ENCODE results near the gene DHCR24. TPM values are rescaled to one million over a fixed set of nuclear protein-coding genes. Genes with fewer than 3 reads are reported as not detected.

The DHCR24 gene
- total RNA-seq, 2 donors from 2014 or later = 152 to 154 TPM

DNA sequence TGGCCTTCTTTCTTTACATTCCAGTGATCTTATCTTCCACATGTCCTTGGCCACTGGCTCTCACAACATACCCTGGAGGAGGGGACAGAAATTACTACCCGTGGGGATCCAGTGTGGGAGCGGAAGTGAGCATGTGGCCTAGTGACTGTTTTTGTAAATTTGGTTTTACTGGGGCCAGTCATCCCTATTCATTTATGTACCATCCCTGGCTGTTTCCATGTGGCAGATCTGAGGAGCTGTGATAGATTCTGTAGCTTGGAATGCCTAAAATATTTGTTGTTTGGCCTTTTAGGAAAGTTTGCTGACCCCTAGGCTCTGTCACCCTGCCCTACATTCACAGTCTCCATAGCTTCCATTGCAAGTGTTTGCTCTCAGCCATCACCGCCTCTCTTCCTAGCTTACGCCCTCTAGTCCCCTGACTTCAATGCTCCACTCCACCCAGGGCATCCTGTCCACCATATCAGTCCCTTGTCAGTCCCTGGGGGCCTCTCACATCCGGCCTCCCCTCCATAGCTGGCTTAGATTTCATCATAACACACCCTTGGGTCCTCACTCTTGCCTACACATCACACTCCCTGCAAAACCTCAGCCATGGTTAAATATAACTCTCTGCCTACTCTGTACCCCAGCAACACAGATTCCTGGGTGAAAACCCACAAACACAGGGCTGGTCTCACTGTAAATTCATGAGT, 25.8 kb downstream of the DHCR24 start:
- no peaks in the 10 kb centered on the region for H3K27me3 ChIP-seq (replicated peaks; ENCODE audit: insufficient read depth)
- WGBS = 70% methylated on average over 5 of the region's 5 CpGs
- no peak overlapping the region for H3K4me3 ChIP-seq
- intact Hi-C loops (cut with DNase I) = no loop called here
- no peaks in the 10 kb centered on the region for H3K9me3 ChIP-seq
- no peaks in the 10 kb centered on the region for H3K36me3 ChIP-seq
- no peaks in the 10 kb centered on the region for H3K4me1 ChIP-seq (replicated peaks)
- H3K27ac ChIP-seq = no peak overlapping the region
- no peak for DNase-seq (ENCODE audit: low spot score)
- TF ChIP-seq POLR2AphosphoS5 (IDR thresholded peaks at IDR 0.05) (no peak), POLR2A (IDR thresholded peaks at IDR 0.05) (no peak)
- TF ChIP-seq, protein P1, sequence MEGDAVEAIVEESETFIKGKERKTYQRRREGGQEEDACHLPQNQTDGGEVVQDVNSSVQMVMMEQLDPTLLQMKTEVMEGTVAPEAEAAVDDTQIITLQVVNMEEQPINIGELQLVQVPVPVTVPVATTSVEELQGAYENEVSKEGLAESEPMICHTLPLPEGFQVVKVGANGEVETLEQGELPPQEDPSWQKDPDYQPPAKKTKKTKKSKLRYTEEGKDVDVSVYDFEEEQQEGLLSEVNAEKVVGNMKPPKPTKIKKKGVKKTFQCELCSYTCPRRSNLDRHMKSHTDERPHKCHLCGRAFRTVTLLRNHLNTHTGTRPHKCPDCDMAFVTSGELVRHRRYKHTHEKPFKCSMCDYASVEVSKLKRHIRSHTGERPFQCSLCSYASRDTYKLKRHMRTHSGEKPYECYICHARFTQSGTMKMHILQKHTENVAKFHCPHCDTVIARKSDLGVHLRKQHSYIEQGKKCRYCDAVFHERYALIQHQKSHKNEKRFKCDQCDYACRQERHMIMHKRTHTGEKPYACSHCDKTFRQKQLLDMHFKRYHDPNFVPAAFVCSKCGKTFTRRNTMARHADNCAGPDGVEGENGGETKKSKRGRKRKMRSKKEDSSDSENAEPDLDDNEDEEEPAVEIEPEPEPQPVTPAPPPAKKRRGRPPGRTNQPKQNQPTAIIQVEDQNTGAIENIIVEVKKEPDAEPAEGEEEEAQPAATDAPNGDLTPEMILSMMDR (IDR thresholded peaks at IDR 0.05) = no peak

DNA sequence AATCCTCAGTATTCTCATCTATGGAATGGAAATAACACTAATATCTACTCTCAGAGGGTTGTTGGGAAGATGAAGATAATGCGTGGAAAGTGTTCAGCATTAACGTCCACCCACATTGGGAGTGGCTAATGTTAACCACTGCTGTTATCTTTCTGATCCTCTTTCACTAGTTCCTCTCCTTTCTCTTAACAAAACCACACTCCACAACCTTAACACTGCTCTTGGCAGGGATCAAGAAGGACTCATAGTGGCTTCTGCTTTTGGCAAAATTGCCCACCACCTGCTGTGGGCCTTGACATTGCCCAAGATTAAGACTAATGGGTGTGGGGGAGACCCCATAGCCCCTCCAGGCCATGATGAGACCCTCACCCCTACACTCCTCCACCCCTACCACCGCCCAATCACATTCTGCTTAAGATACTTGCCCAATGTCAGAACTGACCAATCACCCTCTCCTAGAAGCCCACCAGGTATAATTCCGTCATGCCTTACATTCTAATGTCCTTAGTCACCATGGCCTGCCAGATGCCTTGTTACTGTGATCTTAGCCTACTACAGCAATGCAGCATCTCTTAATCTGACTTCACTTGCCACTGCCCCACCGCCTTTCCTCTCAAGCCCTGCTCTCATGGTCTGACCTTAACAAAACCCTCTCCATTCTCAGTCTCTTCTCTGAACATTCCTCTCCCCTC, 27.1 kb downstream of the DHCR24 start:
- TF ChIP-seq, protein P1 (IDR thresholded peaks at IDR 0.05) = no peak
- no peak for TF ChIP-seq POLR2AphosphoS5 (IDR thresholded peaks at IDR 0.05)
- DNase-seq (ENCODE audit: low spot score) = no peak
- intact Hi-C loops (cut with DNase I) = no loop called here

DNA sequence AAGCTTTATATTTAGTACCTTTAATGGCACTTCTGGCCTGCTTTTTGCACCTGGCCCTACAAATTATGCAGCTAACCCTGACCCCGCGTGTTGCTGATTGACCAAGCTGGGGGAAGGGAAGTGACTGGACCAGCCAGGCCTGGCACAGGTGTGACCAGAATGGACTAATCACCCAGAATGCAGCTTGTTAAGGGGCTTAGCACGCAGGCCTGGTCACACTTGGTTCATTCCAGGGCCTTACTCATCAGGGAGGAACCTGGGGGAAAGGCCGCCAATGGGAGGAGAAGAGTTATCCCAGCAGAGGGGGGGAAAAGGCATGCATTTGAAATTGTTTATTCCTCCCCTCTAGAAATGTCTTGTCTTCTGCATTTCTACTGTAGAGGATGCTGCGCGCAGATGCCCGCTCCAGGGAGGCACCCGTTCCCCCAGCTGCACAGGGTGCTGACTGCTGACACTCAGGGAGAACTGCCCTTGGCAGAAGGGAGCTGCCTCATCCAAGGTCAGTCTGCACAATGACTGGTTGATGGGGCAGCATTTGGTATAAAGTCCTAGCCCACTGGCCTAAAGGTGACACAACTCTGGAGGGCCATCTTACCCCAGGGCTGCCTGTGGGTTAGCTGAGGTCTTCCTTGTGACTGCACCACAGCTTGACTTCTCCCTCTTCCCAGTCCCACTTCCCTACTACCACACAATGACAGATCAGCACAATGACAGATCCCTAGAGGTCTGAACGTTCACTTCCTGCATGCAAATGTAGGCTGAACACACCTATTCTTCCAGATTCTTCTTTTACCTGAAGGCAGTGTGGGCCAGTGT, 29.0 kb downstream of the DHCR24 start:
- Histone ChIP-seq H3K9me3 (no peaks in the 10 kb centered on the region), H3K36me3 (no peaks in the 10 kb centered on the region), H3K27ac (no peak overlapping the region), H3K27me3 (replicated peaks; ENCODE audit: insufficient read depth) (no peaks in the 10 kb centered on the region), H3K4me3 (no peak overlapping the region), H3K4me1 (replicated peaks) (no peaks in the 10 kb centered on the region)
- WGBS = 86% methylated on average over 9 of the region's 9 CpGs
- intact Hi-C loops (cut with DNase I) = no loop called here
- no peak for DNase-seq (ENCODE audit: low spot score)
- TF ChIP-seq POLR2A (IDR thresholded peaks at IDR 0.05) = no peak
- TF ChIP-seq, protein P1 (IDR thresholded peaks at IDR 0.05) = no peak
- no peak for TF ChIP-seq POLR2AphosphoS5 (IDR thresholded peaks at IDR 0.05)

More for the DNA sequence above, 27.1 kb downstream of the DHCR24 start:
- WGBS = 87% methylated on average over 5 of the region's 5 CpGs
- Histone ChIP-seq H3K4me1 (replicated peaks) (no peaks in the 10 kb centered on the region), H3K36me3 (no peaks in the 10 kb centered on the region), H3K27me3 (replicated peaks; ENCODE audit: insufficient read depth) (no peaks in the 10 kb centered on the region), H3K4me3 (no peak overlapping the region), H3K9me3 (no peaks in the 10 kb centered on the region), H3K27ac (no peak overlapping the region)

DNA sequence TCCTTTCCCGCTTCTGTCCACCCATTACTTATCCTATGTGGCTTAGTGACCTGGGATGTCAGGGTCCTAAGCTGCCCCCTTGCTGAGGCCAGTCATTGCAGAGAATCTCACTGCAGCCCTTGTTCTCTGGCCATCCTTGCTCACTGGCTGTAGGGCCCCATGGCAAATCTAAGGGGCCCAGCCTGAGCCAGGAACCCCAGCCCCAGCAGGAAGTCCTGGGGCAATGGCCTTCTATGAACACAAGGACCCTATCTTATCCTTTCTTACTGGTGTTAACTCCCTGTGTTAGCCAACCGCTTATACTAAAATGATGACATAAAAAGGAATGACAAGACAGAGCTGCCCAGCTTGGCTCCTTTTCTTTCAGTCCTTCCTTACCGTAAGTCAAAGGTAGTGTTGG, 29.9 kb downstream of the DHCR24 start:
- DNase-seq (ENCODE audit: low spot score) = no peak
- 90% methylated on average over 3 of the region's 3 CpGs for WGBS
- H3K4me1 ChIP-seq (replicated peaks) = no peaks in the 10 kb centered on the region
- no peaks in the 10 kb centered on the region for H3K27me3 ChIP-seq (replicated peaks; ENCODE audit: insufficient read depth)
- no peaks in the 10 kb centered on the region for H3K9me3 ChIP-seq
- intact Hi-C loops (cut with DNase I) = no loop called here
- H3K4me3 ChIP-seq = no peak overlapping the region
- H3K27ac ChIP-seq = no peak overlapping the region
- TF ChIP-seq POLR2AphosphoS5 (IDR thresholded peaks at IDR 0.05) = no peak
- TF ChIP-seq, protein P1 (IDR thresholded peaks at IDR 0.05) = no peak
- TF ChIP-seq POLR2A (IDR thresholded peaks at IDR 0.05) = no peak
- H3K36me3 ChIP-seq = no peaks in the 10 kb centered on the region
